ENCODE measurements around the gene PSD2. TPM values are rescaled to one million over a fixed set of nuclear protein-coding genes. Genes with fewer than 3 reads are reported as not detected.

The PSD2 gene
- total RNA-seq, 1 donor from 2014 or later = not detected

GRCh38 chr5:139877129-139877597, 81.6 kb downstream of the PSD2 start:
- no peak for DNase-seq (ENCODE audit: low read depth)
- no peak overlapping the region for H3K4me3 ChIP-seq (ENCODE audit: low read depth, low read length)
- no peak for TF ChIP-seq CTCF (conservative IDR thresholded peaks at IDR 0.05; ENCODE audit: low read depth, low read length)

- H3K4me3 ChIP-seq (ENCODE audit: low read depth, low read length) = no peak overlapping the region
- no peak for TF ChIP-seq CTCF (conservative IDR thresholded peaks at IDR 0.05; ENCODE audit: low read depth, low read length)
- no peak for DNase-seq (ENCODE audit: low read depth)
Measured at GRCh38 chr5:139878093-139878492, 82.5 kb downstream of the PSD2 start.

- H3K4me3 ChIP-seq (ENCODE audit: low read depth, low read length) = no peak overlapping the region
- no peak for DNase-seq (ENCODE audit: low read depth)
- no peak for TF ChIP-seq CTCF (conservative IDR thresholded peaks at IDR 0.05; ENCODE audit: low read depth, low read length)
Measured at GRCh38 chr5:139880416-139881142, 85.0 kb downstream of the PSD2 start.

- DNase-seq (ENCODE audit: low read depth) = no peak
- TF ChIP-seq CTCF (conservative IDR thresholded peaks at IDR 0.05; ENCODE audit: low read depth, low read length) = no peak
- H3K4me3 ChIP-seq (ENCODE audit: low read depth, low read length) = no peak overlapping the region
Measured at GRCh38 chr5:139881143-139881733, 85.6 kb downstream of the PSD2 start.

GRCh38 chr5:139882316-139882715, 86.7 kb downstream of the PSD2 start:
- DNase-seq (ENCODE audit: low read depth) = no peak
- TF ChIP-seq CTCF (conservative IDR thresholded peaks at IDR 0.05; ENCODE audit: low read depth, low read length) = no peak
- H3K4me3 ChIP-seq (ENCODE audit: low read depth, low read length) = no peak overlapping the region

- TF ChIP-seq CTCF (conservative IDR thresholded peaks at IDR 0.05; ENCODE audit: low read depth, low read length) = no peak
- H3K4me3 ChIP-seq (ENCODE audit: low read depth, low read length) = no peak overlapping the region
- DNase-seq (ENCODE audit: low read depth) = no peak
Measured at GRCh38 chr5:139882961-139883539, 87.4 kb downstream of the PSD2 start.
